ENCODE results near the gene KRTCAP3.

DNA sequence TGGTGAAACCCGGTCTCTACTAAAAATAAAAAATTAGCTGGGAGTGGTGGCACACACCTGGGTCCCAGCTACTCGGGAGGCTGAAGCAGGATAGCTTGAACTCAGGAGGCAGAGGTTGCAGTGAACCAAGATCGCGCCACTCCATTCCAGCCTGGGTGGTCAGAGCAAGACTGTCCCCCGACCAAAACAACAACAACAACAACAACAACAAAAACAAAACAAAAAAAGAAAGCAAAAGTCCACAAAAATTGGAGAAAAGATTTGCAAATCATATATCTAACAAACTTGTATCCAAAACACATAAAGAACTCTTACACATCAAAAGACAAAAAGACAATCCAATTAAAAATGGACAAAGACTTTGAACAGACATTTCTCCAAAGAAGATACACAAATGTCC, 43.2 kb upstream of the KRTCAP3 start:
- TF ChIP-seq, protein P1, sequence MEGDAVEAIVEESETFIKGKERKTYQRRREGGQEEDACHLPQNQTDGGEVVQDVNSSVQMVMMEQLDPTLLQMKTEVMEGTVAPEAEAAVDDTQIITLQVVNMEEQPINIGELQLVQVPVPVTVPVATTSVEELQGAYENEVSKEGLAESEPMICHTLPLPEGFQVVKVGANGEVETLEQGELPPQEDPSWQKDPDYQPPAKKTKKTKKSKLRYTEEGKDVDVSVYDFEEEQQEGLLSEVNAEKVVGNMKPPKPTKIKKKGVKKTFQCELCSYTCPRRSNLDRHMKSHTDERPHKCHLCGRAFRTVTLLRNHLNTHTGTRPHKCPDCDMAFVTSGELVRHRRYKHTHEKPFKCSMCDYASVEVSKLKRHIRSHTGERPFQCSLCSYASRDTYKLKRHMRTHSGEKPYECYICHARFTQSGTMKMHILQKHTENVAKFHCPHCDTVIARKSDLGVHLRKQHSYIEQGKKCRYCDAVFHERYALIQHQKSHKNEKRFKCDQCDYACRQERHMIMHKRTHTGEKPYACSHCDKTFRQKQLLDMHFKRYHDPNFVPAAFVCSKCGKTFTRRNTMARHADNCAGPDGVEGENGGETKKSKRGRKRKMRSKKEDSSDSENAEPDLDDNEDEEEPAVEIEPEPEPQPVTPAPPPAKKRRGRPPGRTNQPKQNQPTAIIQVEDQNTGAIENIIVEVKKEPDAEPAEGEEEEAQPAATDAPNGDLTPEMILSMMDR (optimal IDR thresholded peaks at IDR 0.05 in 1 of 3, IDR thresholded peaks at IDR 0.05 in 1 of 3, conservative IDR thresholded peaks at IDR 0.05 in 1 of 3; ENCODE audit: extremely low read depth in 1 of 3, insufficient read depth in 2 of 3, low read length in 3 of 3): no peak
- no peak for TF ChIP-seq EZH2 (IDR thresholded peaks at IDR 0.05; ENCODE audit: low read length)

All from keratinocyte (primary cell).